Measurements from ENCODE around the gene TUBAL3. TPM values are rescaled to one million over a fixed set of nuclear protein-coding genes. Genes with fewer than 3 reads are reported as not detected.

TUBAL3 gene
- total and polyA plus RNA-seq, 9 donors, result 0.15 to 0.34 (median 0.15) TPM; not detected in 6

- Histone ChIP-seq H3K27me3 (no peaks in the 10 kb centered on the region), H3K4me1 (ENCODE audit: insufficient read depth) (peaks cover 3% of the 10 kb centered on the region), H3K27ac (peak overlapping the region in 1 of 2 donors; percentile 51), H3K9me3 (no peaks in the 10 kb centered on the region), H3K36me3 (no peaks in the 10 kb centered on the region), H3K4me3 (peak overlapping the region; percentile 49)
- peak; percentile 86 for TF ChIP-seq POLR2A (IDR thresholded peaks at IDR 0.05)
- no peak for TF ChIP-seq CTCF (IDR thresholded peaks at IDR 0.05)
- peak; percentile 95 to 98 (median 96) for DNase-seq
- intact Hi-C loops (cut with DNase I), result loop anchor here in 3 of 4 donors (5.0 to 10.0 kb wide), 2 partner anchors 176 to 428 kb away; no protein-coding TSS in a partner anchor
- WGBS, 3 donors, result 1 to 2% (median 2%) methylated on average over 23 of the region's 23 CpGs
Observed at GRCh38 chr10:5446390-5446926, 41.8 kb upstream of the TUBAL3 start.

- DNase-seq, result no peak
- no peak overlapping the region for H3K4me3 ChIP-seq
- H3K27me3 ChIP-seq, result no peaks in the 10 kb centered on the region
- WGBS, 3 donors, result 44 to 52% (median 52%) methylated on average over 5 of the region's 5 CpGs
- intact Hi-C loops (cut with DNase I), result loop anchor here in 3 of 4 donors (5.0 to 10.0 kb wide), 2 partner anchors 177 to 430 kb away; no protein-coding TSS in a partner anchor
- no peaks in the 10 kb centered on the region for H3K9me3 ChIP-seq
- H3K4me1 ChIP-seq (ENCODE audit: insufficient read depth), result peaks cover 3% of the 10 kb centered on the region
- no peak for TF ChIP-seq EP300 (IDR thresholded peaks at IDR 0.05)
- no peak for TF ChIP-seq POLR2A (IDR thresholded peaks at IDR 0.05)
- H3K27ac ChIP-seq, result no peak overlapping the region
- no peaks in the 10 kb centered on the region for H3K36me3 ChIP-seq
Observed at GRCh38 chr10:5445006-5445405, 40.4 kb upstream of the TUBAL3 start.

GRCh38 chr10:5443429-5443828 is 38.8 kb upstream of the TUBAL3 start:
- H3K36me3 ChIP-seq, result no peaks in the 10 kb centered on the region
- no peaks in the 10 kb centered on the region for H3K27me3 ChIP-seq
- H3K4me3 ChIP-seq, result no peak overlapping the region
- no peak overlapping the region for H3K27ac ChIP-seq
- WGBS, 3 donors, result 82 to 94% (median 93%) methylated on average over 1 of the region's 1 CpG
- peaks cover 3% of the 10 kb centered on the region for H3K4me1 ChIP-seq (ENCODE audit: insufficient read depth)
- intact Hi-C loops (cut with DNase I), result loop anchor here in 3 of 4 donors (2.0 to 10.0 kb wide), 4 partner anchors 179 to 431 kb away; no protein-coding TSS in a partner anchor
- TF ChIP-seq POLR2A (IDR thresholded peaks at IDR 0.05), result no peak
- TF ChIP-seq CTCF (IDR thresholded peaks at IDR 0.05), result no peak
- TF ChIP-seq EP300 (IDR thresholded peaks at IDR 0.05), result no peak
- no peaks in the 10 kb centered on the region for H3K9me3 ChIP-seq
- no peak for DNase-seq

- no peak overlapping the region for H3K4me3 ChIP-seq
- H3K4me1 ChIP-seq (ENCODE audit: insufficient read depth), result peaks cover 3% of the 10 kb centered on the region
- intact Hi-C loops (cut with DNase I), result loop anchor here in 3 of 4 donors (2.0 to 10.0 kb wide), 4 partner anchors 179 to 432 kb away; no protein-coding TSS in a partner anchor
- H3K27ac ChIP-seq, result no peak overlapping the region
- H3K27me3 ChIP-seq, result no peaks in the 10 kb centered on the region
- DNase-seq, result no peak
- no peaks in the 10 kb centered on the region for H3K9me3 ChIP-seq
- no peaks in the 10 kb centered on the region for H3K36me3 ChIP-seq
- 85 to 87% (median 85%) methylated on average over 1 of the region's 1 CpG for WGBS, 3 donors
- TF ChIP-seq POLR2A (IDR thresholded peaks at IDR 0.05) (no peak), EP300 (IDR thresholded peaks at IDR 0.05) (no peak), CTCF (IDR thresholded peaks at IDR 0.05) (no peak)
Observed at GRCh38 chr10:5442990-5443370, 38.4 kb upstream of the TUBAL3 start.

Data from ovary (tissue), 9 donors.